HepG2 (cell line): Measurements from ENCODE around the gene CACNG1. TPM values are rescaled to one million over a fixed set of nuclear protein-coding genes. Genes with fewer than 3 reads are reported as not detected.

ENCODE experiments used
- KDM5B ChIP-seq: sonication (generic); formaldehyde crosslinking; IDR thresholded peaks from 2 replicates; pipeline ENCODE4 v1.4.0; 2020; ENCODE audit warnings: missing genetic modification reagents, mild to moderate bottlenecking, borderline replicate concordance
- MEIS2 ChIP-seq: sonication (generic); formaldehyde crosslinking; IDR thresholded peaks from 2 replicates; pipeline ENCODE4 v1.9.0; 2021; ENCODE audit warnings: mild to moderate bottlenecking, missing genetic modification reagents
- NR1H2 ChIP-seq: sonication (generic); formaldehyde crosslinking; IDR thresholded peaks from 2 replicates; pipeline ENCODE4 v1.8.1; 2022; ENCODE audit warnings: low read depth, missing genetic modification reagents, borderline replicate concordance
- PCBP2 ChIP-seq: fragments of 200-400 bp; formaldehyde crosslinking; optimal IDR thresholded peaks from 2 replicates; pipeline ENCODE3; 2018; ENCODE audit warnings: low read length, low read depth; ENCODE audit not compliant: poor library complexity, severe bottlenecking
- RBM22 ChIP-seq: fragments of 200-400 bp; formaldehyde crosslinking; optimal IDR thresholded peaks from 2 replicates; pipeline ENCODE3; 2017; ENCODE audit warnings: mild to moderate bottlenecking, low read length, moderate library complexity
- TBL1XR1 ChIP-seq: fragments of 150-350 bp; IDR thresholded peaks from 2 replicates; pipeline ENCODE4 v1.6.1; 2014; ENCODE audit warnings: borderline replicate concordance, low read length; ENCODE audit not compliant: partially characterized antibody
- TCF12 ChIP-seq, 2 experiments: fragments of 450-650 bp in 1 of 2; sonication (generic) in 1 of 2; formaldehyde crosslinking in 1 of 2; IDR thresholded peaks; 2 replicates each; pipeline versions ENCODE4 v1.6.1 to v1.8.0; 2017 to 2022; ENCODE audit warnings: antibody characterized with exemption in 1 of 2, mild to moderate bottlenecking in 1 of 2, missing genetic modification reagents in 1 of 2, moderate library complexity in 1 of 2
- ZBTB25 ChIP-seq: IDR thresholded peaks from 2 replicates; pipeline ENCODE4 v1.6.1; 2018; ENCODE audit warnings: missing genetic modification reagents
- ZBTB46 ChIP-seq: sonication (generic); formaldehyde crosslinking; IDR thresholded peaks from 2 replicates; pipeline ENCODE4 v1.4.0; 2020; ENCODE audit warnings: mild to moderate bottlenecking, missing genetic modification reagents, borderline replicate concordance
- ZEB1 ChIP-seq: IDR thresholded peaks from 2 replicates; pipeline ENCODE4 v1.6.1; 2012; ENCODE audit warnings: mild to moderate bottlenecking, low read depth, inconsistent platforms; ENCODE audit not compliant: insufficient replicate concordance
- ZMYM4 ChIP-seq: sonication (generic); formaldehyde crosslinking; IDR thresholded peaks from 2 replicates; pipeline ENCODE4 v1.8.1; 2023; ENCODE audit warnings: mild to moderate bottlenecking, missing genetic modification reagents
- ZNF142 ChIP-seq: sonication (generic); formaldehyde crosslinking; IDR thresholded peaks from 2 replicates; pipeline ENCODE4 v1.4.0; 2020; ENCODE audit warnings: missing genetic modification reagents
- ZNF17 ChIP-seq: sonication (generic); formaldehyde crosslinking; IDR thresholded peaks from 2 replicates; pipeline ENCODE4 v1.5.0; 2020; ENCODE audit warnings: mild to moderate bottlenecking, missing genetic modification reagents
- ZNF382 ChIP-seq: sonication (generic); formaldehyde crosslinking; IDR thresholded peaks from 2 replicates; pipeline ENCODE4 v1.5.0; 2020; ENCODE audit warnings: missing genetic modification reagents, mild to moderate bottlenecking, borderline replicate concordance
- polyA plus RNA-seq, 8 experiments: library from polyadenylated mRNA; depleted of rRNA in 3 of 8; stranded (reverse) in 7 of 8; unstranded in 1 of 8; fragments of >200 nt; fragmentation: Illumina TruSeq in 4 of 8; extraction: Trizol in 4 of 8; gene quantifications; 2 replicates each; pipeline versions ENCODE4 v1.2.1 to v1.2.3, GENCODE V29; 2011 to 2016; ENCODE audit warnings: low read depth in 4 of 8, missing spikeins in 1 of 8, mixed read lengths in 1 of 8; ENCODE audit not compliant: insufficient read depth in 1 of 8
- total RNA-seq, 5 experiments: library from RNA; depleted of rRNA; stranded (reverse); fragments of >200 nt; fragmentation: Illumina TruSeq; extraction: Trizol; gene quantifications; 2 replicates each; pipeline ENCODE4 v1.2.3, GENCODE V29; 2016; ENCODE audit warnings: low read depth in 1 of 5

CACNG1 gene
- total and polyA plus RNA-seq, 2 of the 13 experiments (the other 11 are each of a cell fraction or from before 2014, with no cell fraction given), result not detected

- TF ChIP-seq ZBTB46 (CRISPR knock-in tag) (no peak), ZNF382 (CRISPR knock-in tag) (no peak), ZEB1 (no peak), RBM22 (peak; percentile 91), ZBTB25 (no peak; the same call in 1 of the 2 replicates), TCF12 (IDR thresholded peaks at IDR 0.05) (no peak), TCF12 (CRISPR knock-in tag; IDR thresholded peaks at IDR 0.05) (no peak), MEIS2 (CRISPR knock-in tag) (no peak), KDM5B (CRISPR knock-in tag) (no peak), ZNF142 (no peak), TBL1XR1 (no peak), NR1H2 (CRISPR knock-in tag) (no peak), PCBP2 (no peak), ZNF17 (CRISPR knock-in tag) (no peak), ZMYM4 (CRISPR knock-in tag) (peak; percentile 75)
These were observed 31.9 kb downstream of the CACNG1 start (continued) for GRCh38 chr17:67076290-67076689.
